Karpas-422 (cell line): Measurements from ENCODE around the gene OR4X1. TPM values are rescaled to one million over a fixed set of nuclear protein-coding genes. Genes with fewer than 3 reads are reported as not detected.
"Not testable (repeated sequence)": the region's sequence is repeated elsewhere in the genome, so short reads cannot be mapped to it uniquely, and the experiment has no call there.

Experiments used
- DNase-seq: peaks from one replicate; pipeline ENCODE4 v3.0.0-alpha.2; 2015
- H2AFZ ChIP-seq: fragments of 200-600 bp; sonication (generic); 2 replicates; pipeline ENCODE4 v1.6.1; 2014; ENCODE audit warnings: antibody characterized with exemption, low read length, mixed read lengths
- H3K27ac ChIP-seq: fragments of 200-600 bp; sonication (generic); 2 replicates; pipeline ENCODE4 v1.5.1; 2014; ENCODE audit warnings: mild to moderate bottlenecking, low read length, moderate library complexity
- H3K27me3 ChIP-seq: fragments of 200-600 bp; sonication (generic); 2 replicates; pipeline ENCODE4 v1.6.1; 2014; ENCODE audit warnings: low read length, mixed read lengths
- H3K36me3 ChIP-seq: fragments of 200-600 bp; sonication (generic); 2 replicates; pipeline ENCODE4 v1.6.1; 2014; ENCODE audit warnings: low read length, mixed read lengths; ENCODE audit not compliant: insufficient read depth
- H3K4me1 ChIP-seq: fragments of 200-600 bp; sonication (generic); 2 replicates; pipeline ENCODE4 v1.6.1; 2014; ENCODE audit warnings: mild to moderate bottlenecking, low read length, mixed read lengths
- H3K4me2 ChIP-seq: fragments of 200-600 bp; sonication (generic); 2 replicates; pipeline ENCODE4 v1.6.1; 2014; ENCODE audit warnings: low read length, low read depth, mild to moderate bottlenecking; ENCODE audit not compliant: poor library complexity, severe bottlenecking
- H3K4me3 ChIP-seq: fragments of 200-600 bp; sonication (generic); 2 replicates; pipeline ENCODE4 v1.5.1; 2014; ENCODE audit warnings: mild to moderate bottlenecking, antibody characterized with exemption, low read length, mixed read lengths
- H3K79me2 ChIP-seq: fragments of 200-600 bp; sonication (generic); 2 replicates; pipeline ENCODE4 v1.6.1; 2014; ENCODE audit warnings: mild to moderate bottlenecking, low read length, mixed read lengths
- H3K9ac ChIP-seq: fragments of 200-600 bp; sonication (generic); 2 replicates; pipeline ENCODE4 v1.6.0; 2014; ENCODE audit warnings: low read length
- H3K9me2 ChIP-seq: fragments of 200-600 bp; sonication (generic), shearing (Covaris generic); replicated peaks from 2 replicates; pipeline ENCODE4 v1.6.0; 2014; ENCODE audit warnings: mild to moderate bottlenecking, low read length, moderate library complexity; ENCODE audit not compliant: insufficient read depth
- H3K9me3 ChIP-seq: fragments of 300-700, 200-600 bp; sonication (generic); 2 replicates; pipeline ENCODE4 v1.6.1; 2014; ENCODE audit warnings: low read length, mixed read lengths
- H4K20me1 ChIP-seq: fragments of 200-600 bp; sonication (generic); 2 replicates; pipeline ENCODE4 v1.6.1; 2014; ENCODE audit warnings: mild to moderate bottlenecking, antibody characterized with exemption, low read length, low read depth; ENCODE audit not compliant: insufficient read depth
- total RNA-seq: library from RNA; depleted of rRNA; stranded (reverse); fragments of >200 nt; shearing (Covaris generic); gene quantifications from 2 replicates; pipeline ENCODE4 v1.2.3, GENCODE V29; 2014; ENCODE audit warnings: low replicate concordance; rRNA removed

Gene OR4X1
- not detected in 2 replicates for total RNA-seq

GRCh38 chr11:48263423-48263911, at the start of gene OR4X1:
OR4X1 (plus strand) TSS chr11:48263861; CDS start chr11:48263861, 0 bp downstream.
- H3K9me3 ChIP-seq, result no peaks in the 10 kb centered on the region
- no peak within 1 kb of the TSS for H2AFZ ChIP-seq
- no peak within 1 kb of the TSS for H3K4me2 ChIP-seq
- H3K27me3 ChIP-seq, result no peaks in the 10 kb centered on the region
- H4K20me1 ChIP-seq, result no peaks in the 10 kb centered on the region
- H3K9ac ChIP-seq, result no peak within 1 kb of the TSS
- H3K9me2 ChIP-seq, result no peaks in the 10 kb centered on the region
- no peaks in the 10 kb centered on the region for H3K4me1 ChIP-seq
- no peaks in the 10 kb centered on the region for H3K79me2 ChIP-seq
- no peak within 1 kb of the TSS for H3K4me3 ChIP-seq
- no peak for DNase-seq
- H3K27ac ChIP-seq, result no peak within 1 kb of the TSS
- H3K36me3 ChIP-seq, result no peaks in the 10 kb centered on the region

- H3K79me2 ChIP-seq, result no peaks in the 10 kb centered on the region
- H3K9me2 ChIP-seq, result no peaks in the 10 kb centered on the region
- H2AFZ ChIP-seq, result no peak within 1 kb of the TSS
- no peak within 1 kb of the TSS for H3K4me3 ChIP-seq
- no peaks in the 10 kb centered on the region for H3K9me3 ChIP-seq
- H4K20me1 ChIP-seq, result no peaks in the 10 kb centered on the region
- H3K9ac ChIP-seq, result no peak within 1 kb of the TSS
- H3K27me3 ChIP-seq, result no peaks in the 10 kb centered on the region
- H3K4me2 ChIP-seq, result no peak within 1 kb of the TSS
- H3K27ac ChIP-seq, result no peak within 1 kb of the TSS
- H3K36me3 ChIP-seq, result no peaks in the 10 kb centered on the region
- DNase-seq, result no peak
- H3K4me1 ChIP-seq, result peaks cover 9% of the 10 kb centered on the region
These were observed 47.2 kb upstream of the OR4X1 start, which contains the start of gene OR4B1 for GRCh38 chr11:48216510-48216909. OR4B1 (plus strand) TSS chr11:48216810; CDS start chr11:48216810, 0 bp downstream.

GRCh38 chr11:48228761-48229160, 34.9 kb upstream of the OR4X1 start:
- Histone ChIP-seq H3K9ac (no peak overlapping the region), H3K4me2 (no peak overlapping the region), H3K27me3 (no peaks in the 10 kb centered on the region), H3K79me2 (no peaks in the 10 kb centered on the region), H3K4me3 (no peak overlapping the region), H3K27ac (no peak overlapping the region), H3K4me1 (no peaks in the 10 kb centered on the region), H3K9me3 (no peaks in the 10 kb centered on the region), H2AFZ (no peak overlapping the region), H4K20me1 (no peaks in the 10 kb centered on the region), H3K9me2 (no peaks in the 10 kb centered on the region), H3K36me3 (no peaks in the 10 kb centered on the region)
- DNase-seq, result no peak

- H3K4me3 ChIP-seq, H3K9me2 ChIP-seq, H3K27me3 ChIP-seq, H3K27ac ChIP-seq, H3K9me3 ChIP-seq, H3K4me2 ChIP-seq, H3K79me2 ChIP-seq, H3K36me3 ChIP-seq, H3K4me1 ChIP-seq, H3K9ac ChIP-seq, H4K20me1 ChIP-seq, DNase-seq, H2AFZ ChIP-seq: not testable (repeated sequence)
These were observed 33.6 kb upstream of the OR4X1 start for GRCh38 chr11:48230057-48230456.

- Histone ChIP-seq H4K20me1 (no peaks in the 10 kb centered on the region), H2AFZ (no peak overlapping the region), H3K4me3 (no peak overlapping the region), H3K36me3 (no peaks in the 10 kb centered on the region), H3K79me2 (no peaks in the 10 kb centered on the region), H3K4me2 (no peak overlapping the region), H3K9ac (no peak overlapping the region), H3K27ac (no peak overlapping the region), H3K9me2 (no peaks in the 10 kb centered on the region), H3K9me3 (no peaks in the 10 kb centered on the region), H3K27me3 (0 out of 2 replicates have a peak, but pooled peaks cover 2% of the 10 kb centered on the region), H3K4me1 (no peaks in the 10 kb centered on the region)
- DNase-seq, result no peak
These were observed 25.9 kb upstream of the OR4X1 start for GRCh38 chr11:48237727-48238126.

GRCh38 chr11:48242501-48242900, 21.2 kb upstream of the OR4X1 start:
- no peak overlapping the region for H3K27ac ChIP-seq
- DNase-seq, result no peak
- H4K20me1 ChIP-seq, result no peaks in the 10 kb centered on the region
- no peak overlapping the region for H2AFZ ChIP-seq
- no peaks in the 10 kb centered on the region for H3K4me1 ChIP-seq
- H3K4me3 ChIP-seq, result no peak overlapping the region
- H3K27me3 ChIP-seq, result 0 out of 2 replicates have a peak, but pooled peaks cover 2% of the 10 kb centered on the region
- H3K4me2 ChIP-seq, result no peak overlapping the region
- no peaks in the 10 kb centered on the region for H3K9me3 ChIP-seq
- H3K79me2 ChIP-seq, result no peaks in the 10 kb centered on the region
- H3K36me3 ChIP-seq, result no peaks in the 10 kb centered on the region
- H3K9ac ChIP-seq, result no peak overlapping the region
- no peaks in the 10 kb centered on the region for H3K9me2 ChIP-seq

GRCh38 chr11:48244804-48245203, 18.9 kb upstream of the OR4X1 start, which contains the start of gene OR4X2:
OR4X2 (plus strand) TSS chr11:48245104; CDS start chr11:48245104, 0 bp downstream.
- H3K36me3 ChIP-seq, result no peaks in the 10 kb centered on the region
- no peaks in the 10 kb centered on the region for H3K9me2 ChIP-seq
- H3K9ac ChIP-seq, result no peak within 1 kb of the TSS
- H3K4me1 ChIP-seq, result no peaks in the 10 kb centered on the region
- no peak for DNase-seq
- H3K4me2 ChIP-seq, result no peak within 1 kb of the TSS
- no peaks in the 10 kb centered on the region for H4K20me1 ChIP-seq
- H3K4me3 ChIP-seq, result no peak within 1 kb of the TSS
- H2AFZ ChIP-seq, result no peak within 1 kb of the TSS
- H3K79me2 ChIP-seq, result no peaks in the 10 kb centered on the region
- H3K27ac ChIP-seq, result no peak within 1 kb of the TSS
- H3K9me3 ChIP-seq, result no peaks in the 10 kb centered on the region
- 0 out of 2 replicates have a peak, but pooled peaks cover 2% of the 10 kb centered on the region for H3K27me3 ChIP-seq

GRCh38 chr11:48248902-48249301, 14.8 kb upstream of the OR4X1 start:
- H3K36me3 ChIP-seq, result no peaks in the 10 kb centered on the region
- H3K9me2 ChIP-seq, result no peaks in the 10 kb centered on the region

More at GRCh38 chr11:48248902-48249301, 14.8 kb upstream of the OR4X1 start:
- no peak for DNase-seq
- H2AFZ ChIP-seq, result no peak overlapping the region
- no peak overlapping the region for H3K27ac ChIP-seq
- no peak overlapping the region for H3K4me2 ChIP-seq
- no peaks in the 10 kb centered on the region for H4K20me1 ChIP-seq
- H3K9me3 ChIP-seq, result no peaks in the 10 kb centered on the region
- no peak overlapping the region for H3K9ac ChIP-seq
- no peaks in the 10 kb centered on the region for H3K27me3 ChIP-seq
- no peaks in the 10 kb centered on the region for H3K4me1 ChIP-seq
- H3K4me3 ChIP-seq, result no peak overlapping the region
- H3K79me2 ChIP-seq, result no peaks in the 10 kb centered on the region
